ENCODE measurements around the gene ABCA1. TPM values are rescaled to one million over a fixed set of nuclear protein-coding genes. Genes with fewer than 3 reads are reported as not detected.
"Not testable (repeated sequence)": the region's sequence is repeated elsewhere in the genome, so short reads cannot be mapped to it uniquely, and the experiment has no call there.

Gene ABCA1
- polyA plus RNA-seq, 1 donor (not counting 4 experiments of a cell fraction or from before 2014, with no cell fraction given): 23.0 TPM

GRCh38 chr9:104977168-104977567 lies 49.2 kb upstream of the ABCA1 start:
- no peaks in the 10 kb centered on the region for H4K20me1 ChIP-seq (ENCODE audit: control insufficient read depth, extremely low read depth, insufficient read depth, low read length)
- DNase-seq (ENCODE audit: low read depth, low spot score) (no peak), FAIRE-seq (no peak)
- dilution Hi-C loops (cut with MboI; ENCODE audit: extremely low pct_ligation_motif_present, low sequenced_read_pairs): no loop called here
- no peaks in the 10 kb centered on the region for H3K36me3 ChIP-seq (ENCODE audit: control insufficient read depth in 2 of 2, extremely low read depth in 1 of 2, insufficient read depth in 2 of 2, low read length in 2 of 2)
- H3K9ac ChIP-seq (ENCODE audit: control insufficient read depth, extremely low read depth, insufficient read depth, low read length): no peak overlapping the region
- no peaks in the 10 kb centered on the region for H3K9me1 ChIP-seq (ENCODE audit: control insufficient read depth, extremely low read depth, insufficient read depth, low read length)
- no peak for TF ChIP-seq EZH2 (IDR thresholded peaks at IDR 0.05; ENCODE audit: low read length)
- TF ChIP-seq, protein P1, sequence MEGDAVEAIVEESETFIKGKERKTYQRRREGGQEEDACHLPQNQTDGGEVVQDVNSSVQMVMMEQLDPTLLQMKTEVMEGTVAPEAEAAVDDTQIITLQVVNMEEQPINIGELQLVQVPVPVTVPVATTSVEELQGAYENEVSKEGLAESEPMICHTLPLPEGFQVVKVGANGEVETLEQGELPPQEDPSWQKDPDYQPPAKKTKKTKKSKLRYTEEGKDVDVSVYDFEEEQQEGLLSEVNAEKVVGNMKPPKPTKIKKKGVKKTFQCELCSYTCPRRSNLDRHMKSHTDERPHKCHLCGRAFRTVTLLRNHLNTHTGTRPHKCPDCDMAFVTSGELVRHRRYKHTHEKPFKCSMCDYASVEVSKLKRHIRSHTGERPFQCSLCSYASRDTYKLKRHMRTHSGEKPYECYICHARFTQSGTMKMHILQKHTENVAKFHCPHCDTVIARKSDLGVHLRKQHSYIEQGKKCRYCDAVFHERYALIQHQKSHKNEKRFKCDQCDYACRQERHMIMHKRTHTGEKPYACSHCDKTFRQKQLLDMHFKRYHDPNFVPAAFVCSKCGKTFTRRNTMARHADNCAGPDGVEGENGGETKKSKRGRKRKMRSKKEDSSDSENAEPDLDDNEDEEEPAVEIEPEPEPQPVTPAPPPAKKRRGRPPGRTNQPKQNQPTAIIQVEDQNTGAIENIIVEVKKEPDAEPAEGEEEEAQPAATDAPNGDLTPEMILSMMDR (optimal IDR thresholded peaks at IDR 0.05 in 1 of 3, IDR thresholded peaks at IDR 0.05 in 1 of 3, conservative IDR thresholded peaks at IDR 0.05 in 1 of 3; ENCODE audit: extremely low read depth in 1 of 3, insufficient read depth in 2 of 3, low read length in 3 of 3): no peak
- H3K79me2 ChIP-seq (ENCODE audit: control insufficient read depth, insufficient read depth, low read length): no peaks in the 10 kb centered on the region
- no peaks in the 10 kb centered on the region for H3K9me3 ChIP-seq (ENCODE audit: control insufficient read depth, low read depth, low read length)
- H3K4me3 ChIP-seq (ENCODE audit: control insufficient read depth in 2 of 3, extremely low read depth in 1 of 3, insufficient read depth in 2 of 3, low read depth in 1 of 3, low read length in 3 of 3): no peak overlapping the region
- H2AFZ ChIP-seq (ENCODE audit: control insufficient read depth, low read length): no peak overlapping the region
- no peak overlapping the region for H3K4me2 ChIP-seq (ENCODE audit: control insufficient read depth, extremely low read depth, insufficient read depth, low read depth, low read length)
- no peaks in the 10 kb centered on the region for H3K4me1 ChIP-seq (ENCODE audit: control insufficient read depth, extremely low read depth, insufficient read depth, low read length)
- H3K27ac ChIP-seq (ENCODE audit: control insufficient read depth, insufficient read depth, low read length): no peak overlapping the region
- H3K27me3 ChIP-seq (ENCODE audit: control insufficient read depth, extremely low read depth, insufficient read depth, low read length): no peaks in the 10 kb centered on the region

GRCh38 chr9:104975966-104976595 lies 48.1 kb upstream of the ABCA1 start:
- DNase-seq (ENCODE audit: low read depth, low spot score); H3K27ac ChIP-seq (ENCODE audit: control insufficient read depth, insufficient read depth, low read length); H3K36me3 ChIP-seq (ENCODE audit: control insufficient read depth in 2 of 2, extremely low read depth in 1 of 2, insufficient read depth in 2 of 2, low read length in 2 of 2); H3K79me2 ChIP-seq (ENCODE audit: control insufficient read depth, insufficient read depth, low read length); FAIRE-seq; H3K27me3 ChIP-seq (ENCODE audit: control insufficient read depth, extremely low read depth, insufficient read depth, low read length); H3K4me1 ChIP-seq (ENCODE audit: control insufficient read depth, extremely low read depth, insufficient read depth, low read length); dilution Hi-C loops (cut with MboI; ENCODE audit: extremely low pct_ligation_motif_present, low sequenced_read_pairs); H3K4me2 ChIP-seq (ENCODE audit: control insufficient read depth, extremely low read depth, insufficient read depth, low read depth, low read length); H4K20me1 ChIP-seq (ENCODE audit: control insufficient read depth, extremely low read depth, insufficient read depth, low read length); H3K4me3 ChIP-seq (ENCODE audit: control insufficient read depth in 2 of 3, extremely low read depth in 1 of 3, insufficient read depth in 2 of 3, low read depth in 1 of 3, low read length in 3 of 3); H2AFZ ChIP-seq (ENCODE audit: control insufficient read depth, low read length); H3K9me3 ChIP-seq (ENCODE audit: control insufficient read depth, low read depth, low read length); H3K9ac ChIP-seq (ENCODE audit: control insufficient read depth, extremely low read depth, insufficient read depth, low read length); H3K9me1 ChIP-seq (ENCODE audit: control insufficient read depth, extremely low read depth, insufficient read depth, low read length): not testable (repeated sequence)

Data from keratinocyte (primary cell).